Psoas muscle (tissue), 8 donors: ENCODE data around the gene ANTXR1. TPM values are rescaled to one million over a fixed set of nuclear protein-coding genes. Genes with fewer than 3 reads are reported as not detected.

Experiments
- ATAC-seq, 4 donors: fragments of 200-7000 bp; cut with Tn5 transposase; one replicate each; pipeline ENCODE4 v1.9.1; 2020; ENCODE audit warnings: moderate library complexity in 3 of 4, mild to moderate bottlenecking in 2 of 4
- DNase-seq, 2 donors: peaks; one replicate each; pipeline ENCODE4 v3.0.0-alpha.2; 2020
- H3K27ac ChIP-seq: fragments of 200-600 bp; one replicate; pipeline ENCODE4 v1.8.0; 2022
- H3K27me3 ChIP-seq, 3 donors: fragments of 200-600 bp in 1 of 3; one replicate each; pipeline versions ENCODE4 v1.6.1 to v1.8.0; 2013 to 2022; ENCODE audit warnings: low read length in 2 of 3, mild to moderate bottlenecking in 2 of 3, moderate library complexity in 1 of 3; ENCODE audit not compliant: insufficient read depth in 3 of 3
- H3K36me3 ChIP-seq, 2 donors: fragments of 200-600 bp in 1 of 2; one replicate each; pipeline versions ENCODE4 v1.6.1 to v1.8.0; 2013 to 2022; ENCODE audit warnings: low read depth in 1 of 2, mild to moderate bottlenecking in 1 of 2, moderate library complexity in 1 of 2; ENCODE audit not compliant: insufficient read depth in 1 of 2
- H3K4me1 ChIP-seq: fragments of 200-600 bp; one replicate; pipeline ENCODE4 v1.8.0; 2022
- H3K4me3 ChIP-seq: fragments of 200-600 bp; one replicate; pipeline ENCODE4 v1.8.0; 2022; ENCODE audit warnings: mild to moderate bottlenecking
- H3K9me3 ChIP-seq: fragments of 200-600 bp; one replicate; pipeline ENCODE4 v1.8.0; 2022
- WGBS, 3 donors: extraction: QIAGEN DNeasy Blood & Tissue Kit; methylation state at CpG; one replicate each; pipeline versions ENCODE4 v1.1.6 to v1.1.7; 2013; 5-methylcytosine and 5-hydroxymethylcytosine counted together
- intact Hi-C, 2 donors: fragments of 100-400 bp; cut with DNase I; formaldehyde crosslinking; loops; one replicate each; pipeline versions ENCODE4 v1.11.0 to v1.14.2; 2022
- polyA plus RNA-seq, 3 donors: library from polyadenylated mRNA; stranded (reverse); fragments of 200-250 nt; gene quantifications; one replicate each; pipeline ENCODE4 v1.2.3, GENCODE V29; 2013
- total RNA-seq, 4 donors: library from RNA; stranded (reverse); fragmentation: NEBNext Ultra II Directional in 2 of 4; extraction: Animal tissue kit (Norgen Biotek cat#: 25700) in 2 of 4; gene quantifications; one replicate each; pipeline versions ENCODE4 v1.2.1 to v1.2.4, GENCODE V29; 2021 to 2023
- TF ChIP-seq, protein P1 (sequence below): fragments of 200-600 bp; IDR thresholded peaks from one replicate; pipeline ENCODE4 v1.8.0; 2022; ENCODE audit warnings: antibody characterized with exemption
- donor health status: healthy with polysubstance abuse.
- donor health status: DM: no; HTN: no; CAD: no; lungs with moderate emphysema.
- donor health status: Bipolar disorder and iron deficiency.
- donor health status: healthy.
- donor health status: DM: yes; HTN: yes; CAD: no.
- donor health status: DM: no; HTN: no; CAD: no.
- donor health status: DM: no; HTN: no; CAD: no.
- donor health status: DM: yes; HTN: yes; CAD: no.

ANTXR1 gene
- total and polyA plus RNA-seq, 7 donors: 3.7 to 24.3 (median 10.9) TPM

- H3K4me3 ChIP-seq: no peak overlapping the region
- no peak for ATAC-seq
- H3K4me1 ChIP-seq: no peaks in the 10 kb centered on the region
- intact Hi-C loops: no loop called here
- H3K9me3 ChIP-seq: no peaks in the 10 kb centered on the region
- DNase-seq: no peak
- TF ChIP-seq, protein P1, sequence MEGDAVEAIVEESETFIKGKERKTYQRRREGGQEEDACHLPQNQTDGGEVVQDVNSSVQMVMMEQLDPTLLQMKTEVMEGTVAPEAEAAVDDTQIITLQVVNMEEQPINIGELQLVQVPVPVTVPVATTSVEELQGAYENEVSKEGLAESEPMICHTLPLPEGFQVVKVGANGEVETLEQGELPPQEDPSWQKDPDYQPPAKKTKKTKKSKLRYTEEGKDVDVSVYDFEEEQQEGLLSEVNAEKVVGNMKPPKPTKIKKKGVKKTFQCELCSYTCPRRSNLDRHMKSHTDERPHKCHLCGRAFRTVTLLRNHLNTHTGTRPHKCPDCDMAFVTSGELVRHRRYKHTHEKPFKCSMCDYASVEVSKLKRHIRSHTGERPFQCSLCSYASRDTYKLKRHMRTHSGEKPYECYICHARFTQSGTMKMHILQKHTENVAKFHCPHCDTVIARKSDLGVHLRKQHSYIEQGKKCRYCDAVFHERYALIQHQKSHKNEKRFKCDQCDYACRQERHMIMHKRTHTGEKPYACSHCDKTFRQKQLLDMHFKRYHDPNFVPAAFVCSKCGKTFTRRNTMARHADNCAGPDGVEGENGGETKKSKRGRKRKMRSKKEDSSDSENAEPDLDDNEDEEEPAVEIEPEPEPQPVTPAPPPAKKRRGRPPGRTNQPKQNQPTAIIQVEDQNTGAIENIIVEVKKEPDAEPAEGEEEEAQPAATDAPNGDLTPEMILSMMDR: no peak
- H3K27me3 ChIP-seq: no peaks in the 10 kb centered on the region
- 91% methylated on average over 2 of the region's 2 CpGs for WGBS, 3 donors
- no peak overlapping the region for H3K27ac ChIP-seq
- no peaks in the 10 kb centered on the region for H3K36me3 ChIP-seq
Measured at GRCh38 chr2:68975844-68976243, 37.1 kb upstream of the ANTXR1 start.

DNA sequence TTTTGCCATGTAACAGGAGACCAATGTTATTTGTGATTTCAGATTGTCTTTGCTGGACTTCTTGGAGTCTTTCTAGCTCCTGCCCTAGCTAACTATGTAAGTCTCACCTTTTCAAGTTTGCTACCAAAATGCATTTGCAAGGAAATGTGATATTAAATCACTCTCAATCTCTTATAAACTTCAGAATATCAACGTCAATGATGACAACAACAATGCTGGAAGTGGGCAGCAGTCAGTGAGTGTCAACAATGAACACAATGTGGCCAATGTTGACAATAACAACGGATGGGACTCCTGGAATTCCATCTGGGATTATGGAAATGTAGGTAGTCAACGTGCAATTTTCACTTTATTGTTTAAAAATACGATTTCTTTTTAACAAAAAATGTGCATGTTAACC, 35.5 kb upstream of the ANTXR1 start:
- intact Hi-C loops: no loop called here
- Histone ChIP-seq H3K4me1 (no peaks in the 10 kb centered on the region), H3K27ac (no peak overlapping the region), H3K36me3 (no peaks in the 10 kb centered on the region), H3K27me3 (no peaks in the 10 kb centered on the region), H3K9me3 (no peaks in the 10 kb centered on the region), H3K4me3 (no peak overlapping the region)
- ATAC-seq (no peak), DNase-seq (no peak)
- TF ChIP-seq, protein P1: no peak
- 67 to 72% (median 71%) methylated on average over 4 of the region's 4 CpGs for WGBS, 3 donors

GRCh38 chr2:68978098-68978497, 34.9 kb upstream of the ANTXR1 start:
- H3K9me3 ChIP-seq: no peaks in the 10 kb centered on the region
- no peak overlapping the region for H3K4me3 ChIP-seq
- DNase-seq (no peak), ATAC-seq (no peak)
- no peaks in the 10 kb centered on the region for H3K36me3 ChIP-seq
- intact Hi-C loops: no loop called here
- no peak overlapping the region for H3K27ac ChIP-seq
- no peaks in the 10 kb centered on the region for H3K27me3 ChIP-seq
- 66 to 84% (median 73%) methylated on average over 3 of the region's 3 CpGs for WGBS, 3 donors
- TF ChIP-seq, protein P1: no peak
- no peaks in the 10 kb centered on the region for H3K4me1 ChIP-seq

GRCh38 chr2:68980956-68981355, 32.0 kb upstream of the ANTXR1 start:
- Histone ChIP-seq H3K4me1 (no peaks in the 10 kb centered on the region), H3K4me3 (no peak overlapping the region), H3K36me3 (no peaks in the 10 kb centered on the region), H3K27me3 (no peaks in the 10 kb centered on the region), H3K27ac (no peak overlapping the region), H3K9me3 (no peaks in the 10 kb centered on the region)
- DNase-seq (no peak), ATAC-seq (no peak)
- WGBS, 3 donors: 56 to 69% (median 63%) methylated on average over 1 of the region's 1 CpG
- intact Hi-C loops: no loop called here
- TF ChIP-seq, protein P1: no peak

DNA sequence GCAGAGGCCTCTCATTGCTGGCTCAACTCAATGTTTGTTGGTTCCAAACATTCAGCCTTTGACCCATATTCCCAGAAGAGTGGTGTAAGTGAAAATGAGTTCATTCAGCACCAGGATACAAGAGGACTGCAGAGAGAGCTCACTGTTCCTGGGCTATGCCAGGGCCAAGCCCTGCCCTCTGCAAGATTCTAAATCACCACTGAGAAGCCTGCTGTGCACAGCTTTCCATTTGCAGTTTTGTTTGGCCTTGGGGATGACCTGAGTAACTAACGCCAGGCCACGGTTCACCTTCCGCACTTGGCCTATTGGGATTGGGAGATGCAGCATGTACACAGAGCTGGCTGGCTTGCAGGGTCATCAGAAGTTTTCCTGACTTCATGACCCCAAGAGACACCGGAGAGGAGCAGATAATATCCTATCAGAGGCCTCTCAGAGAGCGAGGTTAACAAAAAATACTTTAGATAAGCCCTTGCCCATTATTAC, 25.9 kb upstream of the ANTXR1 start:
- no peaks in the 10 kb centered on the region for H3K36me3 ChIP-seq
- no peak overlapping the region for H3K4me3 ChIP-seq
- 73 to 77% (median 74%) methylated on average over 5 of the region's 5 CpGs for WGBS, 3 donors
- no peak overlapping the region for H3K27ac ChIP-seq
- TF ChIP-seq, protein P1: no peak
- intact Hi-C loops: no loop called here
- DNase-seq (peak in 1 of 2 donors; percentile 16), ATAC-seq (no peak)
- H3K9me3 ChIP-seq: no peaks in the 10 kb centered on the region
- no peaks in the 10 kb centered on the region for H3K4me1 ChIP-seq
- no peaks in the 10 kb centered on the region for H3K27me3 ChIP-seq
